Measurements from ENCODE around the gene WHRN.

The WHRN gene

GRCh38 chr9:114461468-114461867 lies 43.8 kb downstream of the WHRN start:
- no peak for DNase-seq (ENCODE audit: extremely low spot score)
- ChIA-PET CTCF (interaction anchor here (1.2 kb wide), 1 partner anchor 26 kb away, joined by 3 read pairs; no protein-coding TSS in a partner anchor), POLR2A (no interaction called here)
- TF ChIP-seq, protein P1, sequence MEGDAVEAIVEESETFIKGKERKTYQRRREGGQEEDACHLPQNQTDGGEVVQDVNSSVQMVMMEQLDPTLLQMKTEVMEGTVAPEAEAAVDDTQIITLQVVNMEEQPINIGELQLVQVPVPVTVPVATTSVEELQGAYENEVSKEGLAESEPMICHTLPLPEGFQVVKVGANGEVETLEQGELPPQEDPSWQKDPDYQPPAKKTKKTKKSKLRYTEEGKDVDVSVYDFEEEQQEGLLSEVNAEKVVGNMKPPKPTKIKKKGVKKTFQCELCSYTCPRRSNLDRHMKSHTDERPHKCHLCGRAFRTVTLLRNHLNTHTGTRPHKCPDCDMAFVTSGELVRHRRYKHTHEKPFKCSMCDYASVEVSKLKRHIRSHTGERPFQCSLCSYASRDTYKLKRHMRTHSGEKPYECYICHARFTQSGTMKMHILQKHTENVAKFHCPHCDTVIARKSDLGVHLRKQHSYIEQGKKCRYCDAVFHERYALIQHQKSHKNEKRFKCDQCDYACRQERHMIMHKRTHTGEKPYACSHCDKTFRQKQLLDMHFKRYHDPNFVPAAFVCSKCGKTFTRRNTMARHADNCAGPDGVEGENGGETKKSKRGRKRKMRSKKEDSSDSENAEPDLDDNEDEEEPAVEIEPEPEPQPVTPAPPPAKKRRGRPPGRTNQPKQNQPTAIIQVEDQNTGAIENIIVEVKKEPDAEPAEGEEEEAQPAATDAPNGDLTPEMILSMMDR (IDR thresholded peaks at IDR 0.05; ENCODE audit: control extremely low read depth, extremely low read depth, low read depth, missing control alignments): no peak

DNA sequence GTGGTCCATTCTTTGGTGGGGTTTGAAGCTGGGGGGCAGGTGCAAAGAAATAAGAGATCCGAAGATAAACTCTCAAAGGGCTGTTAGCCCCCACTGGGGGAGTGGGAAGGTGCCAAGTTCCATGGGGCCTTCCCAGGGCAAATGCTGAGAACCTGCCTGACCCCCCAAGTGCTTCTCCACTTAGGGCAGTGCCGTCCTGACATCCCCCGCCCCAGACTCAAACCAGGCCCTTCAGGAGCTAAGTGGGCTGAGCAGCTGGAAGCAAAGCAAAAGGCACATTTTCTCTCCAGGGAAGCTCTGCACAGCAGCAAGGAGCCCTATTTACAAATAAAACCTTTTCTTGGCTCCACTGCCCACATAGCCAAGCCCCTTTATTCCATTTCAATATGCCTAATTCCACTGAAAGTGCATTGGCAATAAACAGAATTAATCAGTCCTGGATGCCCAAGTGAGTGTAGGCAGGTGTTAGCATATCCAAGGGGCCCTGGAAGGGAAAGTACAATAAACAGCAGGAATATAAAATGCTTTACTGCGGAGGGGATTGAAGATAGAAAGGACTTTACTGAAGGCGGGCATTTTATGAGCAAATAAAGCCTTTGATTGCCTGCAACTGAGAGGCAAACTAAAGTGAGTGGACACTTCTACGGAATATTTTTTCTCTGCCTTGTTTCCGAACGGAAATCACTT lies 44.6 kb downstream of the WHRN start:
- ChIA-PET POLR2A (no interaction called here), CTCF (no interaction called here)
- DNase-seq (ENCODE audit: extremely low spot score): peak; percentile 6
- TF ChIP-seq, protein P1 (IDR thresholded peaks at IDR 0.05; ENCODE audit: control extremely low read depth, extremely low read depth, low read depth, missing control alignments): no peak

- ChIA-PET POLR2A (no interaction called here), CTCF (no interaction called here)
- TF ChIP-seq, protein P1 (IDR thresholded peaks at IDR 0.05; ENCODE audit: control extremely low read depth, extremely low read depth, low read depth, missing control alignments): no peak
- DNase-seq (ENCODE audit: extremely low spot score): peak; percentile 2
Measured at GRCh38 chr9:114459464-114459863, 45.8 kb downstream of the WHRN start.

DNA sequence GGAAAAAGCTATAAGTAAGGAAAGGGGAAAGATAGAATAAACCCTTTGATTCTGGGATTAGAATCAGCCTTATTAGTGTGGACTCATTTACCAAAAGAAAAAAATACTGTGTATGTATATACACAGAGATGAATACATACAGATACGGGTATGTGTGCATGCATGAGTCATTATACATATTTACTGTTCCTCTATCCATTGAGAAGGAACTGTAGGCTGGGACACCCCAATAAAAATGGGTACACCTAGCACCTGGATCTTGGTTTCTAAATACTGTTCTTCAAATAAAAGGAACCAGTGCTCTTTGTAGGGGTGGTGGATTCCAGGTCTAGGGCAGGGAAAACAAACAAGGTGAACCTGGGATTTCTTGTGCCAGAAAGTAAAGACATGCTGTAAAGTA lies 48.3 kb downstream of the WHRN start:
- ChIA-PET CTCF (interaction anchor here (1.6 kb wide), 1 partner anchor 197 kb away, joined by 5 read pairs; no protein-coding TSS in a partner anchor), POLR2A (no interaction called here)
- no peak for DNase-seq (ENCODE audit: extremely low spot score)
- TF ChIP-seq, protein P1 (IDR thresholded peaks at IDR 0.05; ENCODE audit: control extremely low read depth, extremely low read depth, low read depth, missing control alignments): no peak

DNA sequence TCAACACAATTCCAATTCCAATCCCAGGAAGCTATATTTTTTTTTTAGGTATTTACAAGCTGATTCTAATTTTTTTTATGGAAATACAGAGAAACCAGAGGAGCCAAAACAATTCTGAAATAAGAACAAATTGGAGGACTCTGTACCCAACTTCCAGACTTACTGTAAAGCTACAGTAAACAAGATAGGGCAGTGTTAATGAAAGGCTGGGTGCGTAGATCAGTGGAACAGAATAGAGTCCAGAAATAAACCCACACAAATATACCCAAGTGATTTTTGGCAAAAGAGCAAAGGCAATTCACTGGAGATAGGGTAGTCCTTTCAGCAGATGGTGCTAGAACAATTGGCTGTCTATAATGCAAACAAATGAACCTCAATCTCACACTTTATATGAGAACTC lies 50.6 kb downstream of the WHRN start:
- CTCF ChIA-PET: no interaction called here
- POLR2A ChIA-PET: no interaction called here

DNA sequence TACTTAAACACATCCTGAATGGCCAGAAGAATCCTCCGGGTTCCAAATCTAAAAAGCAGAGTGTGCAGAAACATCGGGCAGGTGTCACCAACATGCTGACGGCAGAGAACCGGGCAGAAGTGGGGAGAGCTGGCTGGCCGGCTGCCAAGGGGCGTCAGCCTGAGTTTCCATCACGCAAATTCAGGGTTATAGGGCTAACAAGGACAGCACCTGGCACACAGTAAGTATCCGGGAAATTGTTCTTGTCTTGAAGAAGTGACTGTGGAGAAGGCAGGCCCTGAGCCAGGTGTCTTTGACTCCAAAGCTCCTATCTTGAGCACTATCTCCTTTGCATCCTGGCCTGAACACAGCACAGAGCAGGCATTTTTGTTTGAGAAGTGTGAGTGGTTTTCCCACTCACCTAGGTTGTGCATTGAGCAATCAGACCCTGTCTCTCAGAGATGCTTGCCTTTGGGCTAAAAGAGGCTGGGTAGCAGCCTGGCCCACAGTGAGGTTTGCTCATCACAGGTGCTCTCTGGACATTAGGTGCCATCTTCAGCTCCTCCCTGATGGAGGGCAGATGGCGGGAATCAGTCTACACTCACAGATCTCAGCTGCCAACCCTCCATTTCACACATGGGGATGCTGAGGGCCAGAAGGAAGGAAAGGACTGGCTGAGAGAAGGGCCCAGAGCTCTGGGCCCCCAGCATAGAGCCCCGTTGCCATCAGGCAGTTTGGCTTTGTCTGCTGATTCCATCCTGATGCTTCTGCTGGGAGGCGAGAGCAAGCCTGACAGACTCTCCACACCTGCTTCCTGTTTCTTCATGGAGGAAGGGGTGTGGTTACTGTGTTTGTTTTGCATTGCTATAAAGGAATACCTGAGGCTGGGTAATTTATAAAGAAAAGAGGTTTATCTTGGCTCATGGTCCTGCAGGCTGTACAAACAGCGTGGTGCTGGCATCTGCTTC lies 52.8 kb downstream of the WHRN start:
- peak; percentile 22 for DNase-seq (ENCODE audit: extremely low spot score)
- ChIA-PET CTCF (interaction anchor here (1.1 to 3.8 kb wide), 4 partner anchors 17 to 201 kb away, joined by 3 to 24 read pairs (median 5); no protein-coding TSS in a partner anchor), POLR2A (no interaction called here)

More for the DNA sequence above, 50.6 kb downstream of the WHRN start:
- TF ChIP-seq, protein P1 (IDR thresholded peaks at IDR 0.05; ENCODE audit: control extremely low read depth, extremely low read depth, low read depth, missing control alignments): no peak
- DNase-seq (ENCODE audit: extremely low spot score): no peak

More for the DNA sequence above, 52.8 kb downstream of the WHRN start:
- TF ChIP-seq, protein P1 (IDR thresholded peaks at IDR 0.05; ENCODE audit: control extremely low read depth, extremely low read depth, low read depth, missing control alignments): no peak

Data from GM10248 (cell line).